ENCODE data around the gene DPP4. TPM values are rescaled to one million over a fixed set of nuclear protein-coding genes. Genes with fewer than 3 reads are reported as not detected.

Gene DPP4
- total and polyA plus RNA-seq, 2 donors from 2014 or later = 29.4 to 74.8 TPM

- H3K27ac ChIP-seq (ENCODE audit: low read depth in 2 of 2, low read length in 2 of 2) = no peak overlapping the region
- H3K27me3 ChIP-seq (ENCODE audit: control insufficient read depth, insufficient read depth, low read length) = no peaks in the 10 kb centered on the region
- intact Hi-C loops (cut with DNase I) = loop anchor here (10.0 kb wide), 1 partner anchor 109 kb away; no protein-coding TSS in a partner anchor
- peaks cover 0 to 6% (median 3%) of the 10 kb centered on the region in 3 donors for H3K4me1 ChIP-seq (ENCODE audit: control insufficient read depth in 2 of 3, insufficient read depth in 2 of 3, low read depth in 1 of 3, low read length in 3 of 3)
- peaks cover 0 to 8% (median 0%) of the 10 kb centered on the region in 3 donors for H3K9me3 ChIP-seq (ENCODE audit: control insufficient read depth in 2 of 3, insufficient read depth in 1 of 3, low read length in 3 of 3)
- H3K9ac ChIP-seq (ENCODE audit: low read length in 3 of 3) = no peak overlapping the region
- H3K4me3 ChIP-seq (ENCODE audit: low read length in 3 of 3) = no peak overlapping the region
- TF ChIP-seq CTCF (IDR thresholded peaks at IDR 0.05; ENCODE audit: borderline replicate concordance, extremely low read depth, insufficient read depth) = no peak
- DNase-seq = peak in 1 of 5 donors; percentile 17
- no peaks in the 10 kb centered on the region for H3K36me3 ChIP-seq (ENCODE audit: control insufficient read depth in 2 of 3, insufficient read depth in 3 of 3, low read length in 3 of 3)
- FAIRE-seq = no peak
Observed at GRCh38 chr2:162113776-162114168, 39.8 kb upstream of the DPP4 start.

GRCh38 chr2:162113088-162113775 is 39.2 kb upstream of the DPP4 start:
- no peak for FAIRE-seq
- DNase-seq = no peak

GRCh38 chr2:162111958-162112850 is 38.2 kb upstream of the DPP4 start:
- H3K4me1 ChIP-seq (ENCODE audit: control insufficient read depth in 2 of 3, insufficient read depth in 2 of 3, low read depth in 1 of 3, low read length in 3 of 3) = peaks cover 0 to 6% (median 3%) of the 10 kb centered on the region in 3 donors
- no peak overlapping the region for H3K4me3 ChIP-seq (ENCODE audit: low read length in 3 of 3)
- H3K27me3 ChIP-seq (ENCODE audit: control insufficient read depth, insufficient read depth, low read length) = no peaks in the 10 kb centered on the region
- H3K36me3 ChIP-seq (ENCODE audit: control insufficient read depth in 2 of 3, insufficient read depth in 3 of 3, low read length in 3 of 3) = no peaks in the 10 kb centered on the region
- DNase-seq = peak in 1 of 5 donors; percentile 18
- intact Hi-C loops (cut with DNase I) = loop anchor here (10.0 kb wide), 1 partner anchor 107 kb away; no protein-coding TSS in a partner anchor
- FAIRE-seq = no peak
- H3K27ac ChIP-seq (ENCODE audit: low read depth in 2 of 2, low read length in 2 of 2) = no peak overlapping the region
- peaks cover 0 to 8% (median 0%) of the 10 kb centered on the region in 3 donors for H3K9me3 ChIP-seq (ENCODE audit: control insufficient read depth in 2 of 3, insufficient read depth in 1 of 3, low read length in 3 of 3)
- TF ChIP-seq CTCF (IDR thresholded peaks at IDR 0.05; ENCODE audit: borderline replicate concordance, extremely low read depth, insufficient read depth) = no peak
- no peak overlapping the region for H3K9ac ChIP-seq (ENCODE audit: low read length in 3 of 3)

More at GRCh38 chr2:162113088-162113775, 39.2 kb upstream of the DPP4 start:
- H3K27me3 ChIP-seq (ENCODE audit: control insufficient read depth, insufficient read depth, low read length) = no peaks in the 10 kb centered on the region
- intact Hi-C loops (cut with DNase I) = loop anchor here (10.0 kb wide), 1 partner anchor 108 kb away; no protein-coding TSS in a partner anchor
- no peak overlapping the region for H3K4me3 ChIP-seq (ENCODE audit: low read length in 3 of 3)
- no peak overlapping the region for H3K9ac ChIP-seq (ENCODE audit: low read length in 3 of 3)
- no peak for TF ChIP-seq CTCF (IDR thresholded peaks at IDR 0.05; ENCODE audit: borderline replicate concordance, extremely low read depth, insufficient read depth)
- H3K27ac ChIP-seq (ENCODE audit: low read depth in 2 of 2, low read length in 2 of 2) = no peak overlapping the region
- H3K4me1 ChIP-seq (ENCODE audit: control insufficient read depth in 2 of 3, insufficient read depth in 2 of 3, low read depth in 1 of 3, low read length in 3 of 3) = peaks cover 0 to 6% (median 3%) of the 10 kb centered on the region in 3 donors
- H3K36me3 ChIP-seq (ENCODE audit: control insufficient read depth in 2 of 3, insufficient read depth in 3 of 3, low read length in 3 of 3) = no peaks in the 10 kb centered on the region
- H3K9me3 ChIP-seq (ENCODE audit: control insufficient read depth in 2 of 3, insufficient read depth in 1 of 3, low read length in 3 of 3) = peaks cover 0 to 8% (median 0%) of the 10 kb centered on the region in 3 donors
